ENCODE results near the gene FAM161A.

- no peak for TF ChIP-seq EP300 (conservative IDR thresholded peaks at IDR 0.05; ENCODE audit: poor library complexity, severe bottlenecking)
- TF ChIP-seq CTCF (IDR thresholded peaks at IDR 0.05; ENCODE audit: poor library complexity, severe bottlenecking), result no peak
- no peak for TF ChIP-seq EZH2 (IDR thresholded peaks at IDR 0.05; ENCODE audit: borderline replicate concordance, insufficient read depth, low read length, poor library complexity, severe bottlenecking)
- TF ChIP-seq SMC3 (conservative IDR thresholded peaks at IDR 0.05; ENCODE audit: poor library complexity), result no peak
- TF ChIP-seq RAD21 (conservative IDR thresholded peaks at IDR 0.05), result no peak
- no peak for TF ChIP-seq POLR2AphosphoS5 (IDR thresholded peaks at IDR 0.05)
- no peak for TF ChIP-seq REST (IDR thresholded peaks at IDR 0.05; ENCODE audit: borderline replicate concordance)
Measured at GRCh38 chr2:61857224-61857623, 3.4 kb upstream of the FAM161A start.

Data from neural cell (in vitro differentiated cells).